Stimulated activated CD4-positive, alpha-beta T cell treated with anti-CD3 and anti-CD28 coated beads, Interleukin-2, amount 100 ng/mL, for 4 hours (primary cell): ENCODE results near the gene ABCA10.

Source experiments
- DNase-seq: peaks from one replicate; pipeline ENCODE4 v3.0.0-alpha.2; 2020; ENCODE audit warnings: low read depth

The ABCA10 gene

GRCh38 chr17:69103557-69104233 is 124.9 kb downstream of the ABCA10 start:
- no peak for DNase-seq

GRCh38 chr17:69098625-69099024 is 130.0 kb downstream of the ABCA10 start:
- no peak for DNase-seq
